Measurements from ENCODE around the gene ARMC6. TPM values are rescaled to one million over a fixed set of nuclear protein-coding genes. Genes with fewer than 3 reads are reported as not detected.

The ARMC6 gene
- total RNA-seq: 10 to 100 TPM; 14.4 to 34.9 (median 26.0) TPM

DNA sequence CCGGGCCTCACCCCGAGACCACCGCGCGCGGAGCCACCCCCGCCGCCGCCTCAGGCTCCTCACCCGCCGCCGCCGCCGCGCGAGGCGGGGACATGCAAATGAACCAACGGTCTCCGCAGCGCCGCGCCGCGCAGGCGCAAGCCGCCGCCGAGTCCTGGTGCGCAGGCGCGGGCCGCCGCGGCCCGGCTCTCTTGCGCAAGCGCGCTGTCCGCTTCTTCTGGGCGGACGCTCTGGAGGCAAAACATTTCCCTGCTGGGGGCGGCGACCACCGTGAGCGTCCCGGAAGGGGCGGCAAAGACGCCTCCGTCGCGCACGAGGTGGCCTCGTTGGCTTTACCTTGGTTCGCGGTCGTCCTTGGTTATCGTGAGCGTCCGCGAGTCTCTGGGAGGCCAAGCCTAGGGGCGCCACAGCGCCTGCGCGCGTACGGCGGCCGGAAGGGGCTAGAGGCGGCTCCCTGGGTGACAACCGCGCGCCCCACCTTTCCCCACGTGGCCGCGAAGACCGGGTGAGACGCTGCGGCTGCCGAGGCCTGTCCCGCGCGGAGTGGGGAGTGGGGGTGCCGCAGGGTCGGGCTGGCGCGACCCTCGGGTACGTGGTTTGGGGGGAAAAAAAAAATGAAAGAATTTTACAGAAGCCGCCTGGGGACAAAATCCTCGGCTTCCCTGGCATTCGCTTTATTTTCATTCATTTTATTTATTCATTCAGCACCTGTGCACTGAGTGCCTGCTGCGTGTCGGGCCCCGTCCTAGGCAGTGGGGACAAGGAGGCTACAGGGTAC lies at the start of gene ARMC6, which contains the start of gene SUGP2:
Gene ARMC6, plus strand, starts transcription at position 178 of the 778 bp plus-strand sequence. CDS start 607 bp downstream, outside the sequence.
Gene SUGP2, minus strand, starts transcription at position 92 of the 778 bp plus-strand sequence. CDS start 2,446 bp downstream, outside the sequence.
- peak within 1 kb of the TSS; percentile 83 for H3K4me3 ChIP-seq
- H3K27ac ChIP-seq: peak within 1 kb of the TSS; percentile 92
- no peaks in the 10 kb centered on the region for H3K9me3 ChIP-seq
- under 1% methylated on average over 40 of the region's 94 CpGs for WGBS
- peak; percentile 87 to 90 for DNase-seq (ENCODE audit: low spot score in 2 of 2)
- peaks cover 21% of the 10 kb centered on the region for H3K36me3 ChIP-seq
- H3K27me3 ChIP-seq: no peaks in the 10 kb centered on the region
- peaks cover 30% of the 10 kb centered on the region for H3K4me1 ChIP-seq
- TF ChIP-seq, protein P1, sequence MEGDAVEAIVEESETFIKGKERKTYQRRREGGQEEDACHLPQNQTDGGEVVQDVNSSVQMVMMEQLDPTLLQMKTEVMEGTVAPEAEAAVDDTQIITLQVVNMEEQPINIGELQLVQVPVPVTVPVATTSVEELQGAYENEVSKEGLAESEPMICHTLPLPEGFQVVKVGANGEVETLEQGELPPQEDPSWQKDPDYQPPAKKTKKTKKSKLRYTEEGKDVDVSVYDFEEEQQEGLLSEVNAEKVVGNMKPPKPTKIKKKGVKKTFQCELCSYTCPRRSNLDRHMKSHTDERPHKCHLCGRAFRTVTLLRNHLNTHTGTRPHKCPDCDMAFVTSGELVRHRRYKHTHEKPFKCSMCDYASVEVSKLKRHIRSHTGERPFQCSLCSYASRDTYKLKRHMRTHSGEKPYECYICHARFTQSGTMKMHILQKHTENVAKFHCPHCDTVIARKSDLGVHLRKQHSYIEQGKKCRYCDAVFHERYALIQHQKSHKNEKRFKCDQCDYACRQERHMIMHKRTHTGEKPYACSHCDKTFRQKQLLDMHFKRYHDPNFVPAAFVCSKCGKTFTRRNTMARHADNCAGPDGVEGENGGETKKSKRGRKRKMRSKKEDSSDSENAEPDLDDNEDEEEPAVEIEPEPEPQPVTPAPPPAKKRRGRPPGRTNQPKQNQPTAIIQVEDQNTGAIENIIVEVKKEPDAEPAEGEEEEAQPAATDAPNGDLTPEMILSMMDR (IDR thresholded peaks at IDR 0.05): no peak
- TF ChIP-seq POLR2AphosphoS5 (IDR thresholded peaks at IDR 0.05): peak in 2 of 3 donors; percentile 83 to 87
- peak in 1 of 2 donors; percentile 6 for TF ChIP-seq POLR2A (IDR thresholded peaks at IDR 0.05)
- no peak for TF ChIP-seq EP300 (IDR thresholded peaks at IDR 0.05)

DNA sequence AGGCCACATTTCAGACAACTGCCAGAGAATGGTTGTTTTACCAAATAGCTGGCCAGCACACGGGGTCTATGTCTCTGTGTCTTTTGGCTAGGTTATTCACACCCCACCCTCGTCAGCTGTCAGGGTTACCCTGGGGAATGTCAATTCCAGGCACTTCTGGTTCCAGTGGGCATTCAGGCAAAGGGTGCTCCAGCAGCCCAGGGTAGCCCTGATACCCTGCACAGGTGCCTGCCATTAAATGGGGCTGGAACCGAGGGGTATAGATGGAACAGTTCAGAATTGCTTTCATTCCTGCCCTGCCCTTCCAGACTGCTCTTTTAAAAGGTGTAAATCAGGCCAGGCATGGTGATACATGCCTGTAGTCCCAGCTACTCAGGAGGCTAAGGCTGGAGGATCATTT lies 49.2 kb upstream of the ARMC6 start:
- Histone ChIP-seq H3K36me3 (no peaks in the 10 kb centered on the region), H3K27me3 (peaks cover 10% of the 10 kb centered on the region), H3K4me1 (peaks cover 9% of the 10 kb centered on the region), H3K4me3 (no peak overlapping the region), H3K9me3 (no peaks in the 10 kb centered on the region), H3K27ac (no peak overlapping the region)
- TF ChIP-seq POLR2A (IDR thresholded peaks at IDR 0.05) (no peak), EP300 (IDR thresholded peaks at IDR 0.05) (no peak), POLR2AphosphoS5 (IDR thresholded peaks at IDR 0.05) (no peak)
- TF ChIP-seq, protein P1 (IDR thresholded peaks at IDR 0.05): no peak
- no peak for DNase-seq (ENCODE audit: low spot score in 2 of 2)
- 61% methylated on average over 3 of the region's 3 CpGs for WGBS

DNA sequence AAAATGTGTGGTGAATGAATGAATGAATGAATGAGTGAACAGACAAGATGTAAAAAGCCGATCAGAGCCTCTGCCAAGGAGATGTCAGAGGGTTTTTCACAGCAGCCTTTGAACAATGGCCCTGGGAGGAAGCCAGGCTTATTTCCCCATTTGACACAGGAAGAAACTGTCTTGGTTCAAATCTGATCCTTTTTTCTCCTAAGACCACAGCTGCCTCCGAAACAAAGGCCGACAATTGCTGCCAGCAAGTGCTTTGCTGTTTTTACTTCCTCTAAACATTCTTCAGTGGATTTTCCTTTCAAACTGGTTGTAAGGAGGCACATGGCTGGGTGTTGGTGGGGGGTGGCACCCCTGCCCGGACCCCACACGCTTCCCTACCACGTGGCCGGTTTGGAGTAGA lies 48.1 kb upstream of the ARMC6 start:
- TF ChIP-seq EP300 (IDR thresholded peaks at IDR 0.05): no peak
- TF ChIP-seq POLR2AphosphoS5 (IDR thresholded peaks at IDR 0.05): no peak
- TF ChIP-seq, protein P1 (IDR thresholded peaks at IDR 0.05): no peak
- no peak for TF ChIP-seq POLR2A (IDR thresholded peaks at IDR 0.05)
- no peaks in the 10 kb centered on the region for H3K9me3 ChIP-seq
- no peak overlapping the region for H3K4me3 ChIP-seq
- WGBS: 39% methylated on average over 7 of the region's 7 CpGs
- no peak for DNase-seq (ENCODE audit: low spot score in 2 of 2)
- H3K27ac ChIP-seq: no peak overlapping the region
- peaks cover 9% of the 10 kb centered on the region for H3K4me1 ChIP-seq
- peaks cover 10% of the 10 kb centered on the region for H3K27me3 ChIP-seq
- H3K36me3 ChIP-seq: peaks cover under 1% of the 10 kb centered on the region

DNA sequence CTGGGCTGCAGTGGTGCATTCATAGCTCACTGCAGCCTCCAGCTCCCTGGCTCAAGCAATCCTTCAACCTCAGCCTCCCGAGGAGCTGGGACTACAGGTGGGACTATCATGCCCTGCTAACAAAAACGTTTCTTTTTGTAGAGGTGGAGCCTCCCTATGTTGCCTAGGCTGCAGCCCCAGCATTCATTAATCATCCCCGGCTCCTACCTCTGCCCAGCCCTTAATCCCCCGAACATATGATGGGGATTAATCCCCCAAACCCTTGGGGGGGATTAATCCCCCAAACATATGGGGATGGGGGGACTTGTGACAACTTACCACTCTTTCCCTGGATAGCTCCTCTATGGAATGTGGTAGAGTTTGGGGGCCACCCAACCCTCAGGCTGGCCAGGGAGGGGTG lies 45.9 kb upstream of the ARMC6 start:
- TF ChIP-seq EP300 (IDR thresholded peaks at IDR 0.05): no peak
- no peak for TF ChIP-seq POLR2AphosphoS5 (IDR thresholded peaks at IDR 0.05)
- TF ChIP-seq POLR2A (IDR thresholded peaks at IDR 0.05): no peak
- TF ChIP-seq, protein P1 (IDR thresholded peaks at IDR 0.05): no peak
- WGBS: 46% methylated on average over 4 of the region's 4 CpGs
- Histone ChIP-seq H3K36me3 (peaks cover 21% of the 10 kb centered on the region), H3K27me3 (peaks cover 10% of the 10 kb centered on the region), H3K27ac (no peak overlapping the region), H3K9me3 (no peaks in the 10 kb centered on the region), H3K4me1 (peaks cover 9% of the 10 kb centered on the region), H3K4me3 (no peak overlapping the region)
- DNase-seq (ENCODE audit: low spot score in 2 of 2): no peak

DNA sequence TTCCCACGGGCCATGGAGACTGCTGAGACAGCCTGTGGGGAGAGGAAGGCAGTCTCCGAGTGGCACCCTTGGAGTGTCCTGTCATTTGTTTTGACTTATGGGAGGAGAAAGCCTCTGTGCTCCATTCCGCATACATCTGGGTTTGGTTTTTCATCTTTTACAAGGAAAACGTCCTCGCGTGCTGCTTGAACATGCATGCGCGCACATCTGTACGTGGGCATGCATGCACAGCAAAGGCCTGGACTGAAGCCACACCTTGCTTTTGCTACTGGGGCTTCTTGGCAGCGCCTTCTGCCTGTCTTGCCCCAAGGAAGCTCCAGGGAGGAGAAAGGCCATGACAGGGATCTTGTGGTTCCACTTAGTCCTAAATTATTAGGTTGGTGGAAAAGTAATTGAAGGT lies 44.1 kb upstream of the ARMC6 start:
- no peak overlapping the region for H3K4me3 ChIP-seq
- no peak overlapping the region for H3K27ac ChIP-seq
- H3K27me3 ChIP-seq: peaks cover 3% of the 10 kb centered on the region
- peaks cover 9% of the 10 kb centered on the region for H3K4me1 ChIP-seq
- peaks cover 40% of the 10 kb centered on the region for H3K36me3 ChIP-seq
- no peak for TF ChIP-seq POLR2A (IDR thresholded peaks at IDR 0.05)
- TF ChIP-seq, protein P1 (IDR thresholded peaks at IDR 0.05): no peak
- no peak for DNase-seq (ENCODE audit: low spot score in 2 of 2)
- WGBS: 46% methylated on average over 10 of the region's 10 CpGs
- H3K9me3 ChIP-seq: no peaks in the 10 kb centered on the region

All from suprapubic skin (tissue), 4 donors.